GM19397 (cell line): ENCODE data around the gene CDC42BPA.
"Not testable (repeated sequence)": the region's sequence is repeated elsewhere in the genome, so short reads cannot be mapped to it uniquely, and the experiment has no call there.

Experiments used
- ATAC-seq: cut with Tn5 transposase; IDR thresholded peaks from one replicate; pipeline ENCODE4 v1.9.1; 2021; ENCODE audit warnings: mild to moderate bottlenecking, moderate library complexity; ENCODE audit not compliant: unreplicated experiment

The CDC42BPA gene

GRCh38 chr1:227308367-227309336 is 9.6 kb downstream of the CDC42BPA start:
- ATAC-seq, result no peak

GRCh38 chr1:227306689-227307088 is 11.6 kb downstream of the CDC42BPA start:
- ATAC-seq, result no peak

GRCh38 chr1:227305894-227306626 is 12.2 kb downstream of the CDC42BPA start:
- no peak for ATAC-seq

- ATAC-seq, result no peak
Measured at GRCh38 chr1:227304665-227305064, 13.6 kb downstream of the CDC42BPA start.

- ATAC-seq, result no peak
Measured at GRCh38 chr1:227303662-227304061, 14.6 kb downstream of the CDC42BPA start.

GRCh38 chr1:227300682-227301081 is 17.6 kb downstream of the CDC42BPA start:
- ATAC-seq, result no peak

GRCh38 chr1:227299688-227300087 is 18.6 kb downstream of the CDC42BPA start:
- ATAC-seq, result no peak

- no peak for ATAC-seq
Measured at GRCh38 chr1:227299241-227299627, 19.1 kb downstream of the CDC42BPA start.

- no peak for ATAC-seq
Measured at GRCh38 chr1:227298512-227299240, 19.6 kb downstream of the CDC42BPA start.

- no peak for ATAC-seq
Measured at GRCh38 chr1:227297073-227297793, 21.1 kb downstream of the CDC42BPA start.

- no peak for ATAC-seq
Measured at GRCh38 chr1:227295609-227296008, 22.7 kb downstream of the CDC42BPA start.

GRCh38 chr1:227285745-227286144 is 32.5 kb downstream of the CDC42BPA start:
- ATAC-seq, result no peak

- no peak for ATAC-seq
Measured at GRCh38 chr1:227281371-227281770, 36.9 kb downstream of the CDC42BPA start.

- ATAC-seq, result no peak
Measured at GRCh38 chr1:227280836-227281235, 37.5 kb downstream of the CDC42BPA start.

- not testable (repeated sequence) for ATAC-seq
Measured at GRCh38 chr1:227276156-227276693, 42.1 kb downstream of the CDC42BPA start.

GRCh38 chr1:227273557-227273956 is 44.7 kb downstream of the CDC42BPA start:
- ATAC-seq, result no peak

- ATAC-seq, result no peak
Measured at GRCh38 chr1:227272428-227272827, 45.9 kb downstream of the CDC42BPA start.

GRCh38 chr1:227270554-227270953 is 47.7 kb downstream of the CDC42BPA start:
- no peak for ATAC-seq

- no peak for ATAC-seq
Measured at GRCh38 chr1:227268943-227269342, 49.3 kb downstream of the CDC42BPA start.

- no peak for ATAC-seq
Measured at GRCh38 chr1:227265891-227266290, 52.4 kb downstream of the CDC42BPA start.
